A673 (cell line): Measurements from ENCODE around the gene AK2. TPM values are rescaled to one million over a fixed set of nuclear protein-coding genes. Genes with fewer than 3 reads are reported as not detected.
A peak's percentile ranks its signal among the peaks of the same experiment; 100 is the strongest.

Source experiments
- BruUV-seq: library from RNA; stranded (reverse); fragments of 400-500 nt; replicated peaks from 2 replicates; lab custom pipeline; 2021; lab: Mats Ljungman, UMichigan
- CTCF ChIA-PET: fragments of 300-600 bp; sonication (Branson Sonifier 250); formaldehyde crosslinking; loops from one replicate; lab custom pipeline; 2022; ENCODE audit warnings: antibody characterized with exemption; lab: Charles Lee
- POLR2A ChIA-PET: fragments of 300-600 bp; sonication (Branson Sonifier 250); formaldehyde crosslinking; loops from one replicate; lab custom pipeline; 2022; ENCODE audit warnings: antibody characterized with exemption; ENCODE audit not compliant: low non-redundant PET; lab: Charles Lee
- DNase-seq: peaks from one replicate; pipeline ENCODE4 v3.0.0-alpha.2; 2015; ENCODE audit warnings: low spot score
- H3K27ac ChIP-seq: fragments of 200-600 bp; sonication (generic); 2 replicates; pipeline ENCODE4 v1.5.1; 2016; ENCODE audit warnings: mixed run types, low read depth, mild to moderate bottlenecking, mixed read lengths, antibody characterized with exemption, low read length; ENCODE audit not compliant: poor library complexity, severe bottlenecking
- H3K27me3 ChIP-seq: fragments of 200-600 bp; sonication (generic); replicated peaks from 2 replicates; pipeline ENCODE4 v1.6.1; 2017; ENCODE audit warnings: mixed run types, low read depth, mild to moderate bottlenecking, mixed read lengths, antibody characterized with exemption, low read length; ENCODE audit not compliant: insufficient read depth, poor library complexity
- H3K36me3 ChIP-seq: fragments of 200-600 bp; sonication (generic); 2 replicates; pipeline ENCODE4 v1.6.1; 2016; ENCODE audit warnings: mixed run types, mild to moderate bottlenecking, mixed read lengths, antibody characterized with exemption, low read length; ENCODE audit not compliant: insufficient read depth, poor library complexity, severe bottlenecking
- H3K4me1 ChIP-seq: fragments of 200-600 bp; sonication (generic); 2 replicates; pipeline ENCODE4 v1.6.1; 2017; ENCODE audit warnings: mixed run types, mild to moderate bottlenecking, mixed read lengths, antibody characterized with exemption, low read length; ENCODE audit not compliant: insufficient read depth, poor library complexity, severe bottlenecking
- H3K4me3 ChIP-seq: fragments of 200-600 bp; sonication (generic); 2 replicates; pipeline ENCODE4 v1.5.1; 2016; ENCODE audit warnings: low read depth, mixed run types, mild to moderate bottlenecking, mixed read lengths, low read length; ENCODE audit not compliant: poor library complexity, severe bottlenecking
- H3K9me3 ChIP-seq: fragments of 200-600 bp; sonication (generic); 2 replicates; pipeline ENCODE4 v1.6.1; 2016; ENCODE audit warnings: mixed run types, low read depth, mild to moderate bottlenecking, mixed read lengths, antibody characterized with exemption, low read length; ENCODE audit not compliant: poor library complexity, severe bottlenecking
- CTCF ChIP-seq: fragments of 300-800, 200-600 bp; sonication (generic); conservative IDR thresholded peaks from 2 replicates; pipeline ENCODE4 v1.5.1; 2017; ENCODE audit warnings: low read depth, mild to moderate bottlenecking, antibody characterized with exemption, low read length, moderate library complexity, mixed read lengths
- EZH2 ChIP-seq: fragments of 200-600 bp; sonication (generic); IDR thresholded peaks from 2 replicates; pipeline ENCODE4 v1.6.1; 2017; ENCODE audit warnings: borderline replicate concordance, low read depth, mild to moderate bottlenecking, mixed read lengths, antibody characterized with exemption, low read length; ENCODE audit not compliant: poor library complexity, severe bottlenecking
- intact Hi-C: fragments of 100-400 bp; cut with micrococcal nuclease; formaldehyde crosslinking; loops from one replicate; pipeline ENCODE4 v1.10.0; 2022; ENCODE audit not compliant: unreplicated experiment
- total RNA-seq: library from RNA; stranded (reverse); gene quantifications from 2 replicates; pipeline ENCODE4 v1.2.3, GENCODE V29; 2021

The AK2 gene
- total RNA-seq, 1 experiment from 2014 or later = 196 TPM

- peaks cover 8% of the 10 kb centered on the region for H3K27me3 ChIP-seq
- POLR2A ChIA-PET = no interaction called here
- BruUV-seq = no TSS peak
Observed at GRCh38 chr1:32967888-32968568, 68.7 kb downstream of the AK2 start.

GRCh38 chr1:32966900-32967299 lies 69.8 kb downstream of the AK2 start:
- ChIA-PET POLR2A (no interaction called here), CTCF (no interaction called here)
- no peaks in the 10 kb centered on the region for H3K36me3 ChIP-seq
- H3K27me3 ChIP-seq = no peaks in the 10 kb centered on the region
- no TSS peak for BruUV-seq
- H3K4me3 ChIP-seq = no peak overlapping the region
- no peaks in the 10 kb centered on the region for H3K9me3 ChIP-seq
- intact Hi-C loops = no loop called here
- H3K4me1 ChIP-seq = peaks cover 4% of the 10 kb centered on the region
- DNase-seq = no peak
- H3K27ac ChIP-seq = no peak overlapping the region
- TF ChIP-seq EZH2 = no peak
- no peak for TF ChIP-seq CTCF

More at GRCh38 chr1:32967888-32968568, 68.7 kb downstream of the AK2 start:
- intact Hi-C loops = no loop called here
- peaks cover 1% of the 10 kb centered on the region for H3K4me1 ChIP-seq
- H3K9me3 ChIP-seq = no peaks in the 10 kb centered on the region
- no peak for TF ChIP-seq EZH2
- TF ChIP-seq CTCF = no peak
- CTCF ChIA-PET = no interaction called here
- no peak overlapping the region for H3K4me3 ChIP-seq
- H3K27ac ChIP-seq = no peak overlapping the region
- DNase-seq = peak; percentile 14
- no peaks in the 10 kb centered on the region for H3K36me3 ChIP-seq

GRCh38 chr1:32965251-32965747 lies 71.4 kb downstream of the AK2 start:
- Histone ChIP-seq H3K4me3 (peak overlapping the region; percentile 93), H3K27me3 (no peaks in the 10 kb centered on the region), H3K9me3 (no peaks in the 10 kb centered on the region), H3K4me1 (peaks cover 10% of the 10 kb centered on the region), H3K36me3 (no peaks in the 10 kb centered on the region), H3K27ac (no peak overlapping the region)
- POLR2A ChIA-PET = no interaction called here
- TF ChIP-seq EZH2 = no peak
- CTCF ChIA-PET = interaction anchor here (0.9 kb wide), 1 partner anchor 32 kb away, joined by 3 read pairs; no protein-coding TSS in a partner anchor
- intact Hi-C loops = no loop called here
- no TSS peak for BruUV-seq
- DNase-seq = no peak
